ENCODE measurements around the gene WDR11.

Gene WDR11

GRCh38 chr10:120850911-120851865 is at the start of gene WDR11:
Gene WDR11, plus strand, starts transcription at chr10:120851362. Its CDS starts 59 bp downstream, at chr10:120851421.
- DNase-seq (ENCODE audit: low spot score) = peak; percentile 89

GRCh38 chr10:120802935-120803334 is 48.2 kb upstream of the WDR11 start:
- DNase-seq (ENCODE audit: low spot score) = no peak

- DNase-seq (ENCODE audit: low spot score) = no peak
Observed at GRCh38 chr10:120803972-120804371, 47.2 kb upstream of the WDR11 start.

- no peak for DNase-seq (ENCODE audit: low spot score)
Observed at GRCh38 chr10:120805014-120805812, 45.9 kb upstream of the WDR11 start.

- DNase-seq (ENCODE audit: low spot score) = peak; percentile 64
Observed at GRCh38 chr10:120806081-120806480, 45.1 kb upstream of the WDR11 start.

GRCh38 chr10:120810298-120810697 is 40.9 kb upstream of the WDR11 start:
- no peak for DNase-seq (ENCODE audit: low spot score)

GRCh38 chr10:120813085-120813484 is 38.1 kb upstream of the WDR11 start:
- no peak for DNase-seq (ENCODE audit: low spot score)

GRCh38 chr10:120818301-120818700 is 32.9 kb upstream of the WDR11 start:
- DNase-seq (ENCODE audit: low spot score) = no peak

- DNase-seq (ENCODE audit: low spot score) = no peak
Observed at GRCh38 chr10:120819366-120819765, 31.8 kb upstream of the WDR11 start.

GRCh38 chr10:120823266-120823665 is 27.9 kb upstream of the WDR11 start:
- no peak for DNase-seq (ENCODE audit: low spot score)

- DNase-seq (ENCODE audit: low spot score) = peak; percentile 46
Observed at GRCh38 chr10:120824881-120825309, 26.3 kb upstream of the WDR11 start.

- DNase-seq (ENCODE audit: low spot score) = peak; percentile 13
Observed at GRCh38 chr10:120825878-120826769, 25.0 kb upstream of the WDR11 start.

- no peak for DNase-seq (ENCODE audit: low spot score)
Observed at GRCh38 chr10:120827251-120827875, 23.8 kb upstream of the WDR11 start.

- no peak for DNase-seq (ENCODE audit: low spot score)
Observed at GRCh38 chr10:120828763-120829319, 22.3 kb upstream of the WDR11 start.

GRCh38 chr10:120832106-120832505 is 19.1 kb upstream of the WDR11 start:
- DNase-seq (ENCODE audit: low spot score) = no peak

- DNase-seq (ENCODE audit: low spot score) = no peak
Observed at GRCh38 chr10:120833222-120833928, 17.8 kb upstream of the WDR11 start.

GRCh38 chr10:120835603-120836002 is 15.6 kb upstream of the WDR11 start:
- no peak for DNase-seq (ENCODE audit: low spot score)

GRCh38 chr10:120838941-120839340 is 12.2 kb upstream of the WDR11 start:
- no peak for DNase-seq (ENCODE audit: low spot score)

GRCh38 chr10:120841522-120842189 is 9.5 kb upstream of the WDR11 start:
- DNase-seq (ENCODE audit: low spot score) = no peak

GRCh38 chr10:120854388-120854787 is 3.2 kb downstream of the WDR11 start:
- no peak for DNase-seq (ENCODE audit: low spot score)
